Smooth muscle cell (in vitro differentiated cells): Measurements from ENCODE around the gene PHETA2. TPM values are rescaled to one million over a fixed set of nuclear protein-coding genes. Genes with fewer than 3 reads are reported as not detected.

Experiments used
- DNase-seq: peaks from one replicate; lab custom pipeline; 2025; ENCODE audit not compliant: unreplicated experiment; lab: John Stamatoyannopoulos, UW
- H2AFZ ChIP-seq: fragments of 200-600 bp; sonication (generic); 2 replicates; pipeline ENCODE4 v1.6.0; 2016; ENCODE audit warnings: antibody characterized with exemption, low read depth, mild to moderate bottlenecking
- H3F3A ChIP-seq: fragments of 200-600 bp; sonication (generic); 2 replicates; pipeline ENCODE4 v1.6.0; 2017; ENCODE audit warnings: antibody characterized with exemption, low read depth
- H3K27ac ChIP-seq: fragments of 200-600 bp; sonication (generic); 2 replicates; pipeline ENCODE4 v1.5.1; 2016; ENCODE audit warnings: low read depth, mild to moderate bottlenecking
- H3K27me3 ChIP-seq: fragments of 200-600 bp; sonication (generic); 2 replicates; pipeline ENCODE4 v1.6.1; 2016; ENCODE audit warnings: low read depth, mild to moderate bottlenecking
- H3K36me3 ChIP-seq: fragments of 200-600 bp; sonication (generic); 2 replicates; pipeline ENCODE4 v1.5.1; 2016; ENCODE audit warnings: low read depth
- H3K4me1 ChIP-seq: fragments of 200-600 bp; sonication (generic); 2 replicates; pipeline ENCODE4 v1.5.1; 2016; ENCODE audit warnings: low read depth
- H3K4me2 ChIP-seq: fragments of 200-600 bp; sonication (generic); 2 replicates; pipeline ENCODE4 v1.6.0; 2016; ENCODE audit warnings: mild to moderate bottlenecking
- H3K4me3 ChIP-seq: fragments of 200-600 bp; sonication (generic); 2 replicates; pipeline ENCODE4 v1.5.1; 2016; ENCODE audit warnings: mild to moderate bottlenecking
- H3K79me2 ChIP-seq: fragments of 200-600 bp; sonication (generic); 2 replicates; pipeline ENCODE4 v1.6.0; 2016; ENCODE audit warnings: low read depth, mild to moderate bottlenecking
- H3K9ac ChIP-seq: fragments of 200-600 bp; sonication (generic); 2 replicates; pipeline ENCODE4 v1.6.0; 2016; ENCODE audit warnings: low read depth
- H3K9me3 ChIP-seq: fragments of 200-600 bp; sonication (generic); replicated peaks from 2 replicates; pipeline ENCODE4 v1.5.1; 2016; ENCODE audit warnings: low read depth
- H4K20me1 ChIP-seq: fragments of 200-600 bp; sonication (generic); 2 replicates; pipeline ENCODE4 v1.6.0; 2016; ENCODE audit warnings: low read depth
- WGBS: methylation state at CpG from one replicate; pipeline ENCODE4 v1.1.7; 2016; ENCODE audit warnings: low lambda C conversion rate; 5-methylcytosine and 5-hydroxymethylcytosine counted together
- polyA plus RNA-seq: library from polyadenylated mRNA; unstranded; fragments of >200 nt; fragmentation: Nextera tagmentation; extraction: Ambion mirVana; gene quantifications from 2 replicates; pipeline ENCODE4 v1.2.1, GENCODE V29; 2016
- total RNA-seq: library from RNA; depleted of rRNA; stranded (reverse); fragments of >200 nt; gene quantifications from 2 replicates; pipeline ENCODE4 v1.2.3, GENCODE V29; 2014
- TF ChIP-seq, protein P1 (sequence below): fragments of 200-600 bp; sonication (generic); IDR thresholded peaks from 2 replicates; pipeline ENCODE4 v1.5.1; 2017; ENCODE audit warnings: borderline replicate concordance, mild to moderate bottlenecking, antibody characterized with exemption; ENCODE audit not compliant: insufficient read depth, poor library complexity, severe bottlenecking

PHETA2 gene
- total and polyA plus RNA-seq, 2 experiments from 2014 or later, result 6.7 to 15.9 TPM

DNA sequence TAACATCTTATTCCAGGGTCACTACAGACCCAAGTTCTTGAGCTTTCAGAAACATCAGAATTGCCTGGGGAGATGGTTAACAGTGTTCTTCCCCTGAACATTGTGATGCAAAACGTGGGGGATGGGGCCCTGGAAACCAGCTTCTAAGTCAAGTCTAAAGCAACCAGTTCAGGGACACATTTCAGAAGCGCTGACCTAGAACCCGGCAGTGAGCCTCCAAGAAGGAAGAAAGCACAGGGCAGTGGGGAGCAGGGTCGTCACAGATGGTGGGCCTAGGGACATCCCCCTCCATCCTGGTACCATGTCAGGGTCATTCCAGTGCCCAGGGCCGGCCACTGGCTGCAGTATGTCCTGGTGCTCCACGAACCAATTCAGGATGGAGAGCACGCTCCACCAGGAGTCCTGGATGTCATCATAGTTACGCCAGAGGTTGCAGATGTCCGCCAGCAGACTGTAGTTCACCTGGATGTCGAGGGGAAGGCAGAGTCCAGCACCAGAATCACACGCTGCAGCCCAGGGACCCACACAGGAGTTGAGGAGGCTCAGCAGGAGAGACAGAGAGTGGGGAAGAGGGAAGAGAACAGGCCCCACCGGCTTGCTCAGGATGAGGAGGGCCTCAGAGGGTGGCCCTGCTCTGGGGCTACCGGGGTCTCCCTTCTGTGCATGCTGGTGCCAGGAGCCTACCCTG is 8.5 kb upstream of the PHETA2 start:
- H3K27me3 ChIP-seq, result no peaks in the 10 kb centered on the region
- H3K36me3 ChIP-seq, result no peaks in the 10 kb centered on the region
- H3K9me3 ChIP-seq, result no peaks in the 10 kb centered on the region
- H3K79me2 ChIP-seq, result no peaks in the 10 kb centered on the region
- H3K9ac ChIP-seq, result no peak overlapping the region
- no peak overlapping the region for H2AFZ ChIP-seq
- no peaks in the 10 kb centered on the region for H4K20me1 ChIP-seq
- H3K27ac ChIP-seq, result no peak overlapping the region
- no peak for DNase-seq
- WGBS, result 85% methylated on average over 13 of the region's 13 CpGs
- peaks cover 7% of the 10 kb centered on the region for H3K4me1 ChIP-seq
- H3K4me3 ChIP-seq, result no peak overlapping the region
- TF ChIP-seq, protein P1, sequence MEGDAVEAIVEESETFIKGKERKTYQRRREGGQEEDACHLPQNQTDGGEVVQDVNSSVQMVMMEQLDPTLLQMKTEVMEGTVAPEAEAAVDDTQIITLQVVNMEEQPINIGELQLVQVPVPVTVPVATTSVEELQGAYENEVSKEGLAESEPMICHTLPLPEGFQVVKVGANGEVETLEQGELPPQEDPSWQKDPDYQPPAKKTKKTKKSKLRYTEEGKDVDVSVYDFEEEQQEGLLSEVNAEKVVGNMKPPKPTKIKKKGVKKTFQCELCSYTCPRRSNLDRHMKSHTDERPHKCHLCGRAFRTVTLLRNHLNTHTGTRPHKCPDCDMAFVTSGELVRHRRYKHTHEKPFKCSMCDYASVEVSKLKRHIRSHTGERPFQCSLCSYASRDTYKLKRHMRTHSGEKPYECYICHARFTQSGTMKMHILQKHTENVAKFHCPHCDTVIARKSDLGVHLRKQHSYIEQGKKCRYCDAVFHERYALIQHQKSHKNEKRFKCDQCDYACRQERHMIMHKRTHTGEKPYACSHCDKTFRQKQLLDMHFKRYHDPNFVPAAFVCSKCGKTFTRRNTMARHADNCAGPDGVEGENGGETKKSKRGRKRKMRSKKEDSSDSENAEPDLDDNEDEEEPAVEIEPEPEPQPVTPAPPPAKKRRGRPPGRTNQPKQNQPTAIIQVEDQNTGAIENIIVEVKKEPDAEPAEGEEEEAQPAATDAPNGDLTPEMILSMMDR, result no peak
- H3F3A ChIP-seq, result no peaks in the 10 kb centered on the region
- no peak overlapping the region for H3K4me2 ChIP-seq

DNA sequence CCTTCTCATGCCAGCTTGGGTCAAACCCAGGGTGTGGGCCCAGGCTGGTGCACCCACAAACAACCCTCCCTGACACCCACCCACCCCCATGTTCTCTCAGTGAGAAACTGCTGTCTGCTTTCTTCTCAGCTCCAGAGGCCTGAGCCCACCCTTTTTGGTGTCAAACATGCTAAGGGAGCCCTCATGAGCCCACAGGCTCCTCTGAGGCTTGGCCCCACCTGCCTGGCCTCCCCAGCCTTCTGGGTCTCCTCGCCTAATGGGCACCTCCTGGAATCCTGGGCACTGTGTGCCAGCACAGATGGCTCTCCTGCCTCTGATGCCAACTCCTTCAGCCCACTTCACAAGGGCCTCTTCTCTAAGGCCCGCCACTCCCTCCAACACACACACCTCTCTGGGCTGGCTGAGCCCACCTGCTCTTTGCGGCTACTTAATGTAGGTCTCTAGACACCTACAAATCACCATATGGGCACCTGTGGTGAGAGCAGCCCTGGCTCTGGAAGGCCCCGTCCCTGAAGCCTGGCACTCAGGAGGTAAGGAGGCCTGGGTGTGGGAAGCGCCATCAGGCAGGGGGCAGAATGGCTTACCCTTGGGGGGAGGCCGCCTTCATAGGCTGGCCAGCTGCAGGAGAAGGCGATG is 7.8 kb upstream of the PHETA2 start:
- Histone ChIP-seq H3F3A (no peaks in the 10 kb centered on the region), H3K27ac (no peak overlapping the region), H3K36me3 (no peaks in the 10 kb centered on the region), H4K20me1 (no peaks in the 10 kb centered on the region), H3K4me2 (no peak overlapping the region), H3K27me3 (no peaks in the 10 kb centered on the region), H3K79me2 (no peaks in the 10 kb centered on the region), H3K4me3 (no peak overlapping the region), H2AFZ (no peak overlapping the region), H3K9me3 (no peaks in the 10 kb centered on the region), H3K4me1 (peaks cover 8% of the 10 kb centered on the region), H3K9ac (no peak overlapping the region)
- DNase-seq, result no peak
- WGBS, result 98% methylated on average over 7 of the region's 7 CpGs
- TF ChIP-seq, protein P1, result no peak

DNA sequence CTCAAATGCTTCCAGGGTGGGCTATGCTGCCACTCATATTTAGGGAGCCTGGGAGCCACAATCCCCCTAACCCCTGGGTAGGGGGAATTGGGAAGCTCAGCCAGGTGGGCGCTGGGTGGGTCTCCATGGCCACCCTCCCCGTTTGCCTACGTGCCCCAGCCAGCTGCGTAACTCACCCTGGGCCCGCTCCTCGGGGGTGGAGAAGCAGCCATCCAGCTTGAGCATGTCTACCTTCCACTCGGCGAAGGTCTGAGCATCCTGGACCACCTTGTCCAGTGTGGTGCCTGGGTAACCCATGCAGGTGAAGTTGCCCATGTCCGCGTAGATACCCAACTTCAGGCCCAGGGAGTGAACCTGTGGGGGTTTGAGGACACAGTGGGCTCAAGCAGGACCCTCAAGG is 7.1 kb upstream of the PHETA2 start:
- no peak overlapping the region for H3K4me3 ChIP-seq
- H2AFZ ChIP-seq, result no peak overlapping the region
- 97% methylated on average over 10 of the region's 10 CpGs for WGBS
- H3K36me3 ChIP-seq, result no peaks in the 10 kb centered on the region
- no peaks in the 10 kb centered on the region for H3F3A ChIP-seq
- no peaks in the 10 kb centered on the region for H3K79me2 ChIP-seq
- H3K4me1 ChIP-seq, result peaks cover 14% of the 10 kb centered on the region
- H3K27ac ChIP-seq, result no peak overlapping the region
- no peak overlapping the region for H3K9ac ChIP-seq
- H3K9me3 ChIP-seq, result no peaks in the 10 kb centered on the region
- H3K4me2 ChIP-seq, result no peak overlapping the region
- DNase-seq, result no peak
- H3K27me3 ChIP-seq, result no peaks in the 10 kb centered on the region
- no peaks in the 10 kb centered on the region for H4K20me1 ChIP-seq
- TF ChIP-seq, protein P1, result no peak
